H9 (cell line): ENCODE results near the gene MAP3K5. TPM values are rescaled to one million over a fixed set of nuclear protein-coding genes. Genes with fewer than 3 reads are reported as not detected.
A peak's percentile ranks its signal among the peaks of the same experiment; 100 is the strongest.

Source experiments
- DNase-seq: peaks from one replicate; pipeline ENCODE4 v3.0.0-alpha.2; 2017
- H2AFZ ChIP-seq: one replicate; pipeline ENCODE4 v1.6.1; 2013; ENCODE audit warnings: mild to moderate bottlenecking, low read length, control low read depth, moderate library complexity
- H2AK5ac ChIP-seq: 2 replicates; pipeline ENCODE4 v1.6.1; 2013; ENCODE audit warnings: low read length, control low read depth, mixed read lengths; ENCODE audit not compliant: insufficient read length
- H2BK120ac ChIP-seq: one replicate; pipeline ENCODE4 v1.6.1; 2013; ENCODE audit warnings: low read depth, mild to moderate bottlenecking, low read length, control low read depth, inconsistent platforms; ENCODE audit not compliant: poor library complexity, severe bottlenecking
- H2BK12ac ChIP-seq: 2 replicates; pipeline ENCODE4 v1.6.1; 2013; ENCODE audit warnings: low read length, control low read depth, mixed read lengths, low read depth; ENCODE audit not compliant: insufficient read length
- H2BK15ac ChIP-seq: 2 replicates; pipeline ENCODE4 v1.6.1; 2013; ENCODE audit warnings: low read depth, low read length, control low read depth
- H2BK20ac ChIP-seq: one replicate; pipeline ENCODE4 v1.6.1; 2013; ENCODE audit warnings: low read depth, mild to moderate bottlenecking, low read length, control low read depth, inconsistent platforms; ENCODE audit not compliant: poor library complexity, severe bottlenecking
- H2BK5ac ChIP-seq: 2 replicates; pipeline ENCODE4 v1.6.1; 2013; ENCODE audit warnings: low read length, control low read depth, mixed read lengths; ENCODE audit not compliant: insufficient read length
- H3K14ac ChIP-seq: 2 replicates; pipeline ENCODE4 v1.6.1; 2013; ENCODE audit warnings: low read length, control low read depth; ENCODE audit not compliant: insufficient read depth
- H3K18ac ChIP-seq: 2 replicates; pipeline ENCODE4 v1.6.1; 2013; ENCODE audit warnings: low read depth, mild to moderate bottlenecking, mixed read lengths, low read length, control low read depth; ENCODE audit not compliant: insufficient read length
- H3K23ac ChIP-seq: 2 replicates; pipeline ENCODE4 v1.6.1; 2013; ENCODE audit warnings: low read length, control low read depth, mixed read lengths, low read depth; ENCODE audit not compliant: insufficient read length
- H3K23me2 ChIP-seq: 2 replicates; pipeline ENCODE4 v1.6.1; 2013; ENCODE audit warnings: low read depth, mild to moderate bottlenecking, mixed read lengths, low read length, control low read depth; ENCODE audit not compliant: insufficient read length, poor library complexity, severe bottlenecking
- H3K27ac ChIP-seq: 2 replicates; pipeline ENCODE4 v1.5.1; 2013; ENCODE audit warnings: low read length, control low read depth, mixed read lengths, low read depth; ENCODE audit not compliant: insufficient read length
- H3K27me3 ChIP-seq: 2 replicates; pipeline ENCODE4 v1.6.1; 2013; ENCODE audit warnings: low read length, control low read depth, inconsistent platforms; ENCODE audit not compliant: insufficient read depth
- H3K4ac ChIP-seq: 2 replicates; pipeline ENCODE4 v1.6.1; 2013; ENCODE audit warnings: low read depth, mild to moderate bottlenecking, control low read depth, inconsistent platforms, low read length, moderate library complexity
- H3K4me1 ChIP-seq: 2 replicates; pipeline ENCODE4 v1.6.1; 2013; ENCODE audit warnings: low read length, control low read depth, inconsistent platforms; ENCODE audit not compliant: insufficient read depth
- H3K4me2 ChIP-seq: 2 replicates; pipeline ENCODE4 v1.6.1; 2013; ENCODE audit warnings: low read length, control low read depth, mixed read lengths; ENCODE audit not compliant: insufficient read length, insufficient read depth
- H3K56ac ChIP-seq: 2 replicates; pipeline ENCODE4 v1.6.1; 2013; ENCODE audit warnings: low read depth, mild to moderate bottlenecking, mixed read lengths, low read length, control low read depth; ENCODE audit not compliant: insufficient read length
- H3K79me1 ChIP-seq: 2 replicates; pipeline ENCODE4 v1.6.1; 2013; ENCODE audit warnings: low read depth, mild to moderate bottlenecking, moderate library complexity, low read length, control low read depth, inconsistent platforms; ENCODE audit not compliant: insufficient read depth, poor library complexity, severe bottlenecking
- H3K79me2 ChIP-seq: 2 replicates; pipeline ENCODE4 v1.6.1; 2013; ENCODE audit warnings: low read length, control low read depth, inconsistent platforms; ENCODE audit not compliant: insufficient read depth
- H3K9ac ChIP-seq: 2 replicates; pipeline ENCODE4 v1.6.1; 2013; ENCODE audit warnings: low read length, control low read depth, mixed read lengths; ENCODE audit not compliant: insufficient read length; ENCODE audit errors: extremely low read depth
- H3K9me3 ChIP-seq: one replicate; pipeline ENCODE4 v1.6.1; 2013; ENCODE audit warnings: low read depth, low read length, inconsistent platforms; ENCODE audit not compliant: control insufficient read depth
- H3T11ph ChIP-seq: one replicate; pipeline ENCODE4 v1.6.1; 2013; ENCODE audit warnings: mild to moderate bottlenecking, low read length, control low read depth, inconsistent platforms
- H4K20me1 ChIP-seq: one replicate; pipeline ENCODE4 v1.6.1; 2013; ENCODE audit not compliant: control insufficient read depth, insufficient read length, insufficient read depth
- H4K5ac ChIP-seq: 2 replicates; pipeline ENCODE4 v1.6.1; 2013; ENCODE audit warnings: low read depth, mild to moderate bottlenecking, mixed read lengths, low read length, control low read depth; ENCODE audit not compliant: insufficient read length
- H4K8ac ChIP-seq: replicated peaks from 2 replicates; pipeline ENCODE4 v1.6.1; 2013; ENCODE audit warnings: low read length, control low read depth, mixed read lengths, low read depth; ENCODE audit not compliant: insufficient read length
- H4K91ac ChIP-seq: 2 replicates; pipeline ENCODE4 v1.6.1; 2013; ENCODE audit warnings: low read depth, mild to moderate bottlenecking, moderate library complexity, mixed read lengths, low read length, control low read depth; ENCODE audit not compliant: insufficient read length
- H3K27ac Mint-ChIP-seq, 3 experiments: 2 replicates in 2 of 3; 3 replicates in 1 of 3; pipeline ENCODE4 v1.8.0; 2020 to 2021; ENCODE audit warnings: mixed read lengths in 3 of 3, mild to moderate bottlenecking in 1 of 3, moderate library complexity in 1 of 3
- H3K27me3 Mint-ChIP-seq: 2 replicates; pipeline ENCODE4 v1.8.0; 2021; ENCODE audit warnings: low read depth, mild to moderate bottlenecking, moderate library complexity, mixed read lengths
- H3K36me3 Mint-ChIP-seq, 3 experiments: 2 replicates in 2 of 3; 3 replicates in 1 of 3; pipeline ENCODE4 v1.8.0; 2020 to 2021; ENCODE audit warnings: low read depth in 3 of 3, mixed read lengths in 3 of 3; ENCODE audit not compliant: insufficient read depth in 1 of 3
- H3K4me1 Mint-ChIP-seq, 2 experiments: 2 replicates each; pipeline ENCODE4 v1.8.0; 2020; ENCODE audit warnings: mixed read lengths in 2 of 2
- H3K4me3 Mint-ChIP-seq, 2 experiments: 2 replicates in 1 of 2; 3 replicates in 1 of 2; pipeline ENCODE4 v1.8.0; 2020 to 2021; ENCODE audit warnings: mild to moderate bottlenecking in 2 of 2, mixed read lengths in 2 of 2, moderate library complexity in 1 of 2
- H3K9me3 Mint-ChIP-seq, 2 experiments: 2 replicates in 1 of 2; 3 replicates in 1 of 2; pipeline ENCODE4 v1.8.0; 2020; ENCODE audit warnings: mild to moderate bottlenecking in 2 of 2, mixed read lengths in 2 of 2, moderate library complexity in 1 of 2
- CTCF ChIP-seq: fragments of 200-600 bp; sonication (generic); conservative IDR thresholded peaks from 3 replicates; pipeline ENCODE4 v1.8.0; 2021; ENCODE audit warnings: antibody characterized with exemption, mild to moderate bottlenecking
- WGBS: extraction: QIAGEN DNeasy Blood & Tissue Kit; methylation state at CpG from one replicate; pipeline ENCODE4 v1.1.7; 2013; ENCODE audit warnings: missing lambda C conversion rate, low lambda C conversion rate, mixed read lengths; ENCODE audit not compliant: insufficient read length; ENCODE audit errors: extremely low coverage; 5-methylcytosine and 5-hydroxymethylcytosine counted together
- total RNA-seq: library from RNA; stranded (reverse); gene quantifications from 2 replicates; pipeline ENCODE4 v1.2.1, GENCODE V29; 2021

MAP3K5 gene
- total RNA-seq, 1 experiment from 2014 or later = 1.6 TPM

DNA sequence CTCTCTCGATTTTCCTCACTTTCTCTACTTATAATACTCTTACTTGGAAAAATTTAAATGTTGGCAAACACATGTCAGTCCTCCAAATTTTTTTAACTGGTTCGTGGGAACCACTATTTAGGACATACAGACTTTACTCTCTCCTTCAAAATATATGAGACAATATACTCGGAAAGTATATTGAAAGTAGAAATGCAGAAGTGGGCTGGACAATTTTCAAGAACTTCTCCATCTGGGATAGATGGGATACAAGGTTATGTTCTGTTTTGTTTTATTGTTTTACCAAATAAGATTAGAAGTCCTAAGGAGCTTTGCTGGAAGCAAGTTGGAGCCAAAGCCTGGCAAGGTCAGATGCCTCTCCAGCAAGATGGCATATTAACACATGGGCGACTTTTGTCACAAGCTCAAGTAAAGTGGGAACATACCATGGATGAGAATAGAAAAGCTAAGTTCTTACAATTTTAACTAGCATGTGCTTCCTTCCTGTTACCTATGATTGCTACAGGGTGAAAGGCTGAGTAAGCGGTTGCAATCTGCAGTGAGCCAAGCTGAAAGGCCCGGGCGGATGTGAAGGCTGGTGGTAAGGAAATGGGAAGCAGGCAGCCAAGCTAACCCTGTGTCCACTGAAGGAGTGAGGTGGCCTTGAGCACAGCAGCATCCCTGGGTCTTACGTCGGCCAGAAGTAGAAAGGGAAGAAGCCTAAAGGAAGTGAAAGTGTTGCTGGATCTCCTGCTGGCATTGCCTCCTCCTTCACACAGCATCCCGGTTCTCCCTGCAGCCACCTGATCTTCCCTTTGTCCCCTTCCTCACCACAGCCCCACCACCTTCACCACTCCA, 7.1 kb downstream of the MAP3K5 start:
- Histone ChIP-seq H3K79me1 (no peaks in the 10 kb centered on the region), H3K27me3 (no peaks in the 10 kb centered on the region), H3K23me2 (no peaks in the 10 kb centered on the region), H3K4ac (no peak overlapping the region), H4K8ac (no peak overlapping the region), H3K14ac (no peak overlapping the region), H3K18ac (no peak overlapping the region), H3K4me1 (no peaks in the 10 kb centered on the region), H3K9me3 (no peaks in the 10 kb centered on the region), H3K79me2 (no peaks in the 10 kb centered on the region), H2AFZ (no peak overlapping the region), H3K56ac (no peak overlapping the region), H2BK12ac (no peak overlapping the region), H3K4me2 (no peak overlapping the region), H4K20me1 (no peaks in the 10 kb centered on the region), H2BK15ac (no peak overlapping the region), H2BK120ac (no peak overlapping the region), H2BK5ac (no peak overlapping the region), H3K27ac (no peak overlapping the region), H3K23ac (no peak overlapping the region), H2BK20ac (no peak overlapping the region), H4K91ac (no peak overlapping the region), H3K9ac (no peak overlapping the region), H3T11ph (no peak overlapping the region), H4K5ac (no peak overlapping the region), H2AK5ac (no peak overlapping the region)
- H3K36me3 Mint-ChIP-seq = no peaks in the 10 kb centered on the region; a peak in 1 of 7 replicates
- peaks cover 4 to 9% of the 10 kb centered on the region in 2 experiments; a peak in 3 of 4 replicates for H3K4me1 Mint-ChIP-seq
- DNase-seq = no peak
- H3K27me3 Mint-ChIP-seq = peaks cover 10% of the 10 kb centered on the region
- TF ChIP-seq CTCF = no peak
- H3K9me3 Mint-ChIP-seq = no peaks in the 10 kb centered on the region
- WGBS = no CpG with 5 or more reads among the region's 10 CpGs
- no peak overlapping the region for H3K4me3 Mint-ChIP-seq
- H3K27ac Mint-ChIP-seq = peak overlapping the region in 1 of 3 experiments; percentile 42; a peak in 3 of 7 replicates
